Measurements from ENCODE around the gene RAMP1.
"Not testable (repeated sequence)": the region's sequence is repeated elsewhere in the genome, so short reads cannot be mapped to it uniquely, and the experiment has no call there.

The RAMP1 gene

GRCh38 chr2:237921967-237922492 lies 62.6 kb downstream of the RAMP1 start:
- no peak for DNase-seq

- DNase-seq = no peak
Observed at GRCh38 chr2:237922641-237923361, 63.4 kb downstream of the RAMP1 start.

GRCh38 chr2:237923481-237924163 lies 64.2 kb downstream of the RAMP1 start:
- DNase-seq = peak; percentile 25

- no peak for DNase-seq
Observed at GRCh38 chr2:237924164-237924534, 64.7 kb downstream of the RAMP1 start.

GRCh38 chr2:237927135-237927534 lies 67.7 kb downstream of the RAMP1 start:
- no peak for DNase-seq

- DNase-seq = no peak
Observed at GRCh38 chr2:237927986-237928385, 68.6 kb downstream of the RAMP1 start.

- no peak for DNase-seq
Observed at GRCh38 chr2:237929979-237930378, 70.6 kb downstream of the RAMP1 start.

- DNase-seq = peak; percentile 87
Observed at GRCh38 chr2:237931205-237931721, 71.8 kb downstream of the RAMP1 start.

- DNase-seq = no peak
Observed at GRCh38 chr2:237932731-237933131, 73.3 kb downstream of the RAMP1 start.

GRCh38 chr2:237934186-237934585 lies 74.8 kb downstream of the RAMP1 start:
- DNase-seq = no peak

GRCh38 chr2:237935740-237936452 lies 76.5 kb downstream of the RAMP1 start:
- no peak for DNase-seq

GRCh38 chr2:237939251-237939650 lies 79.8 kb downstream of the RAMP1 start:
- no peak for DNase-seq

- no peak for DNase-seq
Observed at GRCh38 chr2:237940828-237941227, 81.4 kb downstream of the RAMP1 start.

GRCh38 chr2:237941239-237941638 lies 81.8 kb downstream of the RAMP1 start:
- DNase-seq = no peak

- DNase-seq = no peak
Observed at GRCh38 chr2:237942513-237942899, 83.1 kb downstream of the RAMP1 start.

GRCh38 chr2:237943395-237944094 lies 84.1 kb downstream of the RAMP1 start:
- no peak for DNase-seq

GRCh38 chr2:237944302-237944701 lies 84.9 kb downstream of the RAMP1 start:
- no peak for DNase-seq

GRCh38 chr2:237946423-237946822 lies 87.0 kb downstream of the RAMP1 start:
- no peak for DNase-seq

- DNase-seq = not testable (repeated sequence)
Observed at GRCh38 chr2:237951354-237951753, 91.9 kb downstream of the RAMP1 start.

- no peak for DNase-seq
Observed at GRCh38 chr2:237951878-237952277, 92.5 kb downstream of the RAMP1 start.

- DNase-seq = no peak
Observed at GRCh38 chr2:237952851-237953250, 93.4 kb downstream of the RAMP1 start.

GRCh38 chr2:237955640-237956401 lies 96.4 kb downstream of the RAMP1 start:
- no peak for DNase-seq

Measured in MV-4-11 (cell line).